HEK293 (cell line): ENCODE measurements around the gene TRNP1.

Source experiments
- CTCF ChIA-PET: fragments of 350-600 bp; formaldehyde crosslinking; extraction: SDS; loops from one replicate; lab custom pipeline; 2021; ENCODE audit warnings: antibody characterized with exemption; lab: Yijun Ruan, JAX
- POLR2A ChIA-PET: fragments of 300-600 bp; formaldehyde crosslinking; extraction: SDS; loops from one replicate; lab custom pipeline; 2020; ENCODE audit warnings: antibody characterized with exemption, inconsistent platforms; lab: Yijun Ruan, JAX
- H3K27ac ChIP-seq: fragments of 200-500 bp; sonication (Bioruptor generic); 2 replicates; pipeline ENCODE4 v1.5.1; 2014; ENCODE audit warnings: low read depth, low read length, control low read depth, inconsistent platforms; ENCODE audit errors: extremely low read depth
- H3K36me3 ChIP-seq, 2 experiments: fragments of 200-500 bp in 1 of 2; sonication (Bioruptor generic) in 1 of 2; 1 replicate in 1 of 2; 2 replicates in 1 of 2; pipeline ENCODE4 v1.5.1; 2014 to 2017; ENCODE audit warnings: inconsistent platforms in 2 of 2, low read length in 2 of 2; ENCODE audit not compliant: control insufficient read depth in 2 of 2, insufficient read depth in 1 of 2
- H3K4me1 ChIP-seq: fragments of 200-500 bp; sonication (Bioruptor generic); 2 replicates; pipeline ENCODE4 v1.5.1; 2014; ENCODE audit warnings: mild to moderate bottlenecking, low read length, inconsistent platforms; ENCODE audit not compliant: control insufficient read depth, insufficient read depth
- H3K4me3 ChIP-seq: 2 replicates; pipeline ENCODE4 v1.5.1; 2011; ENCODE audit warnings: low read depth, mild to moderate bottlenecking, control low read depth, low read length, moderate library complexity
- H3K9me3 ChIP-seq: fragments of 200-500 bp; sonication (Bioruptor generic); 2 replicates; pipeline ENCODE4 v1.5.1; 2014; ENCODE audit warnings: low read depth, low read length, inconsistent platforms; ENCODE audit not compliant: control insufficient read depth, insufficient read depth
- BCL11A ChIP-seq: fragments of 450-650 bp; formaldehyde crosslinking; IDR thresholded peaks from 2 replicates; pipeline ENCODE4 v1.5.1; 2016; ENCODE audit warnings: low read depth, missing biosample characterization, missing genetic modification characterization
- GLIS2 ChIP-seq: fragments of 450-650 bp; formaldehyde crosslinking; IDR thresholded peaks from 2 replicates; pipeline ENCODE4 v1.5.1; 2016; ENCODE audit warnings: missing biosample characterization, missing genetic modification characterization
- HIC1 ChIP-seq: fragments of 450-650 bp; formaldehyde crosslinking; IDR thresholded peaks from 2 replicates; pipeline ENCODE4 v1.5.1; 2016; ENCODE audit warnings: missing biosample characterization, missing genetic modification characterization
- IKZF3 ChIP-seq: fragments of 450-650 bp; IDR thresholded peaks from 2 replicates; pipeline ENCODE4 v1.5.0; 2018; ENCODE audit warnings: missing biosample characterization, mild to moderate bottlenecking, missing genetic modification characterization, moderate library complexity
- KLF8 ChIP-seq: fragments of 450-650 bp; formaldehyde crosslinking; IDR thresholded peaks from 2 replicates; pipeline ENCODE4 v1.5.1; 2016; ENCODE audit warnings: missing biosample characterization, missing genetic modification characterization
- MEIS1 ChIP-seq: sonication (generic); formaldehyde crosslinking; IDR thresholded peaks from 2 replicates; pipeline ENCODE4 v1.8.1; 2022; ENCODE audit warnings: missing genetic modification reagents, mild to moderate bottlenecking, borderline replicate concordance
- PATZ1 ChIP-seq: fragments of 450-650 bp; formaldehyde crosslinking; IDR thresholded peaks from 2 replicates; pipeline ENCODE4 v1.5.1; 2016; ENCODE audit warnings: missing biosample characterization, missing genetic modification characterization
- PRDM10 ChIP-seq: fragments of 450-650 bp; formaldehyde crosslinking; IDR thresholded peaks from 2 replicates; pipeline ENCODE4 v1.5.1; 2016; ENCODE audit warnings: missing biosample characterization, missing genetic modification characterization
- PRDM4 ChIP-seq: fragments of 450-650 bp; formaldehyde crosslinking; IDR thresholded peaks from 2 replicates; pipeline ENCODE4 v1.5.1; 2017; ENCODE audit warnings: missing biosample characterization, missing genetic modification characterization
- SP2 ChIP-seq: fragments of 450-650 bp; formaldehyde crosslinking; IDR thresholded peaks from 2 replicates; pipeline ENCODE4 v1.5.1; 2016; ENCODE audit warnings: missing biosample characterization, missing genetic modification characterization
- WT1 ChIP-seq: fragments of 450-650 bp; formaldehyde crosslinking; IDR thresholded peaks from 2 replicates; pipeline ENCODE4 v1.5.1; 2016; ENCODE audit warnings: missing biosample characterization, missing genetic modification characterization
- ZEB2 ChIP-seq: fragments of 450-650 bp; formaldehyde crosslinking; IDR thresholded peaks from 2 replicates; pipeline ENCODE4 v1.5.1; 2016; ENCODE audit warnings: missing biosample characterization, missing genetic modification characterization
- ZFP37 ChIP-seq: fragments of 450-650 bp; formaldehyde crosslinking; IDR thresholded peaks from 2 replicates; pipeline ENCODE4 v1.5.1; 2016; ENCODE audit warnings: missing biosample characterization, missing genetic modification characterization
- ZIC2 ChIP-seq: fragments of 450-650 bp; formaldehyde crosslinking; IDR thresholded peaks from 2 replicates; pipeline ENCODE4 v1.5.1; 2016; ENCODE audit warnings: missing biosample characterization, missing genetic modification characterization
- ZNF175 ChIP-seq: fragments of 450-650 bp; formaldehyde crosslinking; IDR thresholded peaks from 2 replicates; pipeline ENCODE4 v1.5.1; 2016; ENCODE audit warnings: missing biosample characterization, missing genetic modification characterization
- ZSCAN18 ChIP-seq: fragments of 450-650 bp; formaldehyde crosslinking; IDR thresholded peaks from 2 replicates; pipeline ENCODE4 v1.5.1; 2016; ENCODE audit warnings: missing biosample characterization, missing genetic modification characterization
- TF ChIP-seq, protein P1 (sequence below): fragments of 450-650 bp; formaldehyde crosslinking; optimal IDR thresholded peaks from 2 replicates; pipeline ENCODE3; 2016; ENCODE audit warnings: missing biosample characterization, mild to moderate bottlenecking, missing genetic modification characterization
- TF ChIP-seq, protein P2 (sequence below): fragments of 450-650 bp; formaldehyde crosslinking; IDR thresholded peaks from 2 replicates; pipeline ENCODE4 v1.5.1; 2016; ENCODE audit warnings: missing biosample characterization, missing genetic modification characterization

Gene TRNP1

DNA sequence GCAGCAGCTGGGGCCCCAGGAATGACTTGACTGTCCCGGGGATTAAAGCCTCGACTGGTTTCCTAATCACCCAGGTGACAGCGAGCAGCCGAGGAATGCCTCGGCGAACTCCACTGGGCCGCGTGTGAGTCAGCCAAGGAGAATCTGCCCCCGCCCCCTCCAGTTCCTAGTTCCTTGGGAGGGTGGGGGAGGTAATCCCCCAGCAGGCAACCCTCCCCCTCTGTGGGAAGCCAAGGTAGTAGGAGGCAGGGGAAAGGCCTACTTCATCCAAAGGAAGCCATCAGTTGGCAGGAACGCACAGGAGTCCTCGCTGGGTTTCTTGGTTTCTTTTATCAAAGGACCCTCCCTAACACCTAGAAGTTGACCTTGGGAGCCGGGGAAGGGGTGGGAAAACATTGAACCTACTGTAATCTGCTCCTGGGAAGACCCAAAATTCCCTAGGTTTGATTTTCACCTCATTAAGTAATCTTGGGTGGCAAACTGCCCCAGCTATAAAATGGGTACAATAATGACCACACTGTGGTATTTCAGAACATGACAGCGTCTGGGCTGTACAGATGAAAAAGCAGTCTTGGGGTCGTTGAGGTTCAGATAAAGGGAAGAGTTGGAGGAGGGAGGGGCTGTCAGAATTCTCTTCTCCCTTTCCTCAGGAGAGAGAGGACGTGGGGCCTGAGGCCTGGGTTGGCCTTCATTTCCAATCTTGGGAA lies 17.7 kb downstream of the TRNP1 start:
- H3K36me3 ChIP-seq, result no peaks in the 10 kb centered on the region
- CTCF ChIA-PET, result interaction anchor here (0.8 to 1.3 kb wide), 2 partner anchors 14 to 16 kb away, joined by 4 to 10 read pairs; no protein-coding TSS in a partner anchor
- no peak overlapping the region for H3K4me3 ChIP-seq
- POLR2A ChIA-PET, result interaction anchor here (0.5 kb wide), 1 partner anchor 8 kb away, joined by 5 read pairs; no protein-coding TSS in a partner anchor
- H3K27ac ChIP-seq, result no peak overlapping the region
- H3K4me1 ChIP-seq, result no peaks in the 10 kb centered on the region
- H3K9me3 ChIP-seq, result no peaks in the 10 kb centered on the region
- no peak for TF ChIP-seq MEIS1
- TF ChIP-seq PATZ1, result peak; percentile 83
- TF ChIP-seq PRDM10 (tag by site-specific recombination), result peak; percentile 38; the same call in 1 of the 2 replicates
- peak; percentile 64 for TF ChIP-seq SP2
- peak; percentile 66 for TF ChIP-seq KLF8 (tag by site-specific recombination)
- TF ChIP-seq ZFP37, result peak; percentile 48; the same call in 1 of the 2 replicates
- 0 out of 2 replicates have a peak, but pooled peaks have one; percentile 10 for TF ChIP-seq BCL11A (tag by site-specific recombination)
- no peak for TF ChIP-seq ZSCAN18 (tag by site-specific recombination)
- no peak for TF ChIP-seq HIC1 (tag by site-specific recombination)
- TF ChIP-seq PRDM4 (tag by site-specific recombination), result no peak
- 0 out of 2 replicates have a peak, but pooled peaks have one; percentile 38 for TF ChIP-seq ZEB2 (tag by site-specific recombination)
- peak; percentile 85 for TF ChIP-seq GLIS2
- TF ChIP-seq, protein P1, sequence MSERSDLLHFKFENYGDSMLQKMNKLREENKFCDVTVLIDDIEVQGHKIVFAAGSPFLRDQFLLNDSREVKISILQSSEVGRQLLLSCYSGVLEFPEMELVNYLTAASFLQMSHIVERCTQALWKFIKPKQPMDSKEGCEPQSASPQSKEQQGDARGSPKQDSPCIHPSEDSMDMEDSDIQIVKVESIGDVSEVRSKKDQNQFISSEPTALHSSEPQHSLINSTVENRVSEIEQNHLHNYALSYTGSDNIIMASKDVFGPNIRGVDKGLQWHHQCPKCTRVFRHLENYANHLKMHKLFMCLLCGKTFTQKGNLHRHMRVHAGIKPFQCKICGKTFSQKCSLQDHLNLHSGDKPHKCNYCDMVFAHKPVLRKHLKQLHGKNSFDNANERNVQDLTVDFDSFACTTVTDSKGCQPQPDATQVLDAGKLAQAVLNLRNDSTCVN (tag by site-specific recombination), result no peak
- peak; percentile 37; the same call in 1 of the 2 replicates for TF ChIP-seq IKZF3 (tag by site-specific recombination)
- no peak for TF ChIP-seq WT1 (tag by site-specific recombination)
- TF ChIP-seq ZIC2, result peak; percentile 78
- TF ChIP-seq, protein P2, sequence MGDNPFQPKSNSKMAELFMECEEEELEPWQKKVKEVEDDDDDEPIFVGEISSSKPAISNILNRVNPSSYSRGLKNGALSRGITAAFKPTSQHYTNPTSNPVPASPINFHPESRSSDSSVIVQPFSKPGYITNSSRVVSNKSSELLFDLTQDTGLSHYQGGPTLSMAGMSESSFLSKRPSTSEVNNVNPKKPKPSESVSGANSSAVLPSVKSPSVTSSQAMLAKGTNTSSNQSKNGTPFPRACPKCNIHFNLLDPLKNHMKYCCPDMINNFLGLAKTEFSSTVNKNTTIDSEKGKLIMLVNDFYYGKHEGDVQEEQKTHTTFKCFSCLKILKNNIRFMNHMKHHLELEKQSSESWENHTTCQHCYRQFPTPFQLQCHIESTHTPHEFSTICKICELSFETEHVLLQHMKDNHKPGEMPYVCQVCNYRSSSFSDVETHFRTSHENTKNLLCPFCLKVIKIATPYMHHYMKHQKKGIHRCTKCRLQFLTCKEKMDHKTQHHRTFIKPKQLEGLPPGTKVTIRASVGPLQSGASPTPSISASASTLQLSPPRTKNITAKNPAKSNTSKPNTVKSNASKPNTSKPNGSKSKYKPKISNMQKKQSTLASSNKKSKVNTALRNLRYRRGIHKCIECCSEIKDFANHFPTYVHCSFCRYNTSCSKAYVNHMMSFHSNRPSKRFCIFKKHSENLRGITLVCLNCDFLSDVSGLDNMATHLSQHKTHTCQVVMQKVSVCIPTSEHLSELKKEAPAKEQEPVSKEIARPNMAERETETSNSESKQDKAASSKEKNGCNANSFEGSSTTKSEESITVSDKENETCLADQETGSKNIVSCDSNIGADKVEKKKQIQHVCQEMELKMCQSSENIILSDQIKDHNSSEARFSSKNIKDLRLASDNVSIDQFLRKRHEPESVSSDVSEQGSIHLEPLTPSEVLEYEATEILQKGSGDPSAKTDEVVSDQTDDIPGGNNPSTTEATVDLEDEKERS (tag by site-specific recombination), result no peak
- no peak for TF ChIP-seq ZNF175 (tag by site-specific recombination)
